Mesangial cell (primary cell): Measurements from ENCODE around the gene CD200R1. TPM values are rescaled to one million over a fixed set of nuclear protein-coding genes. Genes with fewer than 3 reads are reported as not detected.

Experiments
- total RNA-seq: library from RNA; depleted of rRNA; stranded (reverse); fragments of >200 nt; gene quantifications from 2 replicates; pipeline ENCODE4 v1.2.3, GENCODE V29; 2015

The CD200R1 gene
- not detected in 2 replicates for total RNA-seq

GRCh38 chr3:112974894-112975293 lies at the start of gene CD200R1:
Gene CD200R1 (minus strand): TSS chr3:112975103. CDS start chr3:112974857, 246 bp downstream.

GRCh38 chr3:112990672-112991602 lies 16.0 kb upstream of the CD200R1 start, which contains the start of gene GTPBP8:
Gene GTPBP8 (plus strand): TSS chr3:112990984. CDS start chr3:112991000, 16 bp downstream.

Other genes with a start within 250 kb of the CD200R1 start
- gene CD200R1L, start 128.2 kb downstream of the CD200R1 start, total RNA-seq = not detected in 2 replicates
- gene GTPBP8, start 15.9 kb upstream of the CD200R1 start, total RNA-seq = 40.4 and 44.5 TPM in 2 replicates
- 2.6 and 7.6 TPM in 2 replicates for gene BOC, start 236.5 kb upstream of the CD200R1 start, total RNA-seq